ENCODE results near the gene SMLR1. TPM values are rescaled to one million over a fixed set of nuclear protein-coding genes. Genes with fewer than 3 reads are reported as not detected.

Gene SMLR1
- total and polyA plus RNA-seq, 12 donors: not detected

- Histone ChIP-seq H3K9me3 (no peaks in the 10 kb centered on the region), H3K36me3 (no peaks in the 10 kb centered on the region), H3K4me3 (no peak overlapping the region), H3K4me1 (no peaks in the 10 kb centered on the region), H3K27me3 (no peaks in the 10 kb centered on the region), H3K27ac (no peak overlapping the region)
- no peak for TF ChIP-seq CTCF (IDR thresholded peaks at IDR 0.05)
- no peak for DNase-seq
- intact Hi-C loops (cut with DNase I): no loop called here
- ATAC-seq: no peak
- WGBS, 2 donors: 72 to 77% methylated on average over 4 of the region's 4 CpGs
These were observed 2.2 kb downstream of the SMLR1 start for GRCh38 chr6:130829333-130829910.

GRCh38 chr6:130831607-130832006 lies 4.4 kb downstream of the SMLR1 start:
- Histone ChIP-seq H3K27me3 (no peaks in the 10 kb centered on the region), H3K4me1 (no peaks in the 10 kb centered on the region), H3K36me3 (no peaks in the 10 kb centered on the region), H3K4me3 (no peak overlapping the region), H3K27ac (no peak overlapping the region), H3K9me3 (no peaks in the 10 kb centered on the region)
- ATAC-seq (no peak), DNase-seq (no peak)
- no peak for TF ChIP-seq CTCF (IDR thresholded peaks at IDR 0.05)
- 86 to 89% methylated on average over 5 of the region's 5 CpGs for WGBS, 2 donors
- intact Hi-C loops (cut with DNase I): no loop called here

- Histone ChIP-seq H3K36me3 (peaks cover 0 to 7% (median 0%) of the 10 kb centered on the region in 9 donors), H3K27me3 (no peaks in the 10 kb centered on the region), H3K4me3 (no peak overlapping the region), H3K9me3 (no peaks in the 10 kb centered on the region), H3K4me1 (no peaks in the 10 kb centered on the region), H3K27ac (no peak overlapping the region)
- intact Hi-C loops (cut with DNase I): no loop called here
- DNase-seq: no peak
- 45 to 87% methylated on average over 1 of the region's 1 CpG for WGBS, 2 donors
- no peak for ATAC-seq
- no peak for TF ChIP-seq CTCF (IDR thresholded peaks at IDR 0.05)
These were observed 6.4 kb downstream of the SMLR1 start for GRCh38 chr6:130833569-130833968.

- H3K4me3 ChIP-seq: no peak overlapping the region
- no peaks in the 10 kb centered on the region for H3K27me3 ChIP-seq
- no peaks in the 10 kb centered on the region for H3K4me1 ChIP-seq
- peaks cover 0 to 15% (median 2%) of the 10 kb centered on the region in 9 donors for H3K36me3 ChIP-seq
- WGBS, 2 donors: 90 to 95% methylated on average over 5 of the region's 5 CpGs
- H3K9me3 ChIP-seq: no peaks in the 10 kb centered on the region
- H3K27ac ChIP-seq: no peak overlapping the region
- ATAC-seq (no peak), DNase-seq (no peak)
- intact Hi-C loops (cut with DNase I): no loop called here
- TF ChIP-seq CTCF (IDR thresholded peaks at IDR 0.05): no peak
These were observed 7.5 kb downstream of the SMLR1 start for GRCh38 chr6:130834482-130835251.
